Upper lobe of left lung (tissue), 6 donors: Measurements from ENCODE around the gene VANGL2. TPM values are rescaled to one million over a fixed set of nuclear protein-coding genes. Genes with fewer than 3 reads are reported as not detected.

ENCODE experiments used
- ATAC-seq, 2 donors: fragments of 200-7000 bp; cut with Tn5 transposase; one replicate each; pipeline ENCODE4 v1.9.1; 2022; ENCODE audit warnings: mild to moderate bottlenecking in 2 of 2, moderate library complexity in 2 of 2; ENCODE audit not compliant: low FRiP score in 2 of 2
- DNase-seq, 2 donors: peaks; one replicate each; pipeline ENCODE4 v3.0.0-alpha.2; 2019 to 2020
- H3K27ac ChIP-seq, 4 donors: fragments of 200-600 bp; sonication (generic); one replicate each; pipeline ENCODE4 v1.5.1; 2016 to 2019
- H3K27me3 ChIP-seq, 4 donors: fragments of 200-600 bp; sonication (generic); one replicate each; pipeline ENCODE4 v1.5.1; 2017 to 2019
- H3K36me3 ChIP-seq, 4 donors: fragments of 200-600 bp; sonication (generic); one replicate each; pipeline ENCODE4 v1.5.1; 2016 to 2019
- H3K4me1 ChIP-seq, 4 donors: fragments of 200-600 bp; sonication (generic); one replicate each; pipeline ENCODE4 v1.5.1; 2018 to 2019
- H3K4me3 ChIP-seq, 4 donors: fragments of 200-600 bp; sonication (generic); one replicate each; pipeline ENCODE4 v1.5.1; 2017 to 2019; ENCODE audit warnings: mild to moderate bottlenecking in 2 of 4, moderate library complexity in 1 of 4
- H3K9me3 ChIP-seq, 4 donors: fragments of 200-600 bp; sonication (generic); one replicate each; pipeline ENCODE4 v1.5.1; 2018 to 2019
- CTCF ChIP-seq, 6 experiments: fragments of 450-650 bp in 4 of 6; fragments of 200-600 bp in 2 of 6; sonication (generic) in 2 of 6; IDR thresholded peaks; one replicate each; pipeline ENCODE4 v1.5.1; 2016 to 2019; ENCODE audit warnings: antibody characterized with exemption in 6 of 6
- EP300 ChIP-seq, 4 donors: sonication (generic); formaldehyde crosslinking; IDR thresholded peaks; one replicate each; pipeline ENCODE4 v1.5.1; 2017; ENCODE audit warnings: antibody characterized with exemption in 4 of 4, control low read depth in 2 of 4
- POLR2A ChIP-seq, 4 donors: fragments of 450-650 bp; IDR thresholded peaks; one replicate each; pipeline ENCODE4 v1.5.1; 2016 to 2017; ENCODE audit warnings: antibody characterized with exemption in 4 of 4, mild to moderate bottlenecking in 2 of 4
- POLR2AphosphoS5 ChIP-seq, 2 donors: sonication (generic); formaldehyde crosslinking; IDR thresholded peaks; one replicate each; pipeline ENCODE4 v1.5.1; 2017; ENCODE audit warnings: antibody characterized with exemption in 2 of 2
- WGBS, 2 donors: methylation state at CpG; one replicate each; pipeline ENCODE4 v1.1.5; 2017 to 2018; 5-methylcytosine and 5-hydroxymethylcytosine counted together
- total RNA-seq, 6 donors: library from RNA; depleted of rRNA in 4 of 6; stranded (reverse); fragments of >200 nt in 4 of 6; gene quantifications; one replicate each; pipeline versions ENCODE4 v1.1.0 to v1.2.1, GENCODE V29; 2016 to 2021
- donor health status: DM: no; HTN: no; CAD: no; lungs with moderate emphysema.
- donor health status: DM: no; HTN: yes; CAD: no; lungs with severe emphysema.

The VANGL2 gene
- total RNA-seq, 6 donors from 2014 or later = 2.0 to 4.8 (median 2.7) TPM

- Histone ChIP-seq H3K4me1 (peaks cover 2 to 27% (median 15%) of the 10 kb centered on the region in 4 donors), H3K36me3 (no peaks in the 10 kb centered on the region), H3K27me3 (no peaks in the 10 kb centered on the region), H3K27ac (no peak overlapping the region), H3K4me3 (no peak overlapping the region), H3K9me3 (no peaks in the 10 kb centered on the region)
- TF ChIP-seq EP300 (IDR thresholded peaks at IDR 0.05) (no peak), POLR2AphosphoS5 (IDR thresholded peaks at IDR 0.05) (no peak), POLR2A (IDR thresholded peaks at IDR 0.05) (no peak), CTCF (IDR thresholded peaks at IDR 0.05) (no peak)
- DNase-seq (no peak), ATAC-seq (no peak)
- 87% methylated on average over 14 to 15 of the region's 15 CpGs for WGBS, 2 donors
Observed at GRCh38 chr1:160406131-160406968, 6.0 kb downstream of the VANGL2 start.

GRCh38 chr1:160407839-160408801 lies 7.8 kb downstream of the VANGL2 start:
- peak in 1 of 2 donors; percentile 27 for DNase-seq
- Histone ChIP-seq H3K27ac (no peak overlapping the region), H3K9me3 (no peaks in the 10 kb centered on the region), H3K4me3 (no peak overlapping the region), H3K36me3 (no peaks in the 10 kb centered on the region), H3K4me1 (peaks cover 0 to 17% (median 9%) of the 10 kb centered on the region in 4 donors), H3K27me3 (no peaks in the 10 kb centered on the region)
- ATAC-seq = no peak
- TF ChIP-seq CTCF (IDR thresholded peaks at IDR 0.05) (no peak), EP300 (IDR thresholded peaks at IDR 0.05) (no peak), POLR2AphosphoS5 (IDR thresholded peaks at IDR 0.05) (no peak), POLR2A (IDR thresholded peaks at IDR 0.05) (no peak)
- 76 to 84% methylated on average over 8 to 12 of the region's 12 CpGs for WGBS, 2 donors

GRCh38 chr1:160408864-160409263 lies 8.5 kb downstream of the VANGL2 start:
- TF ChIP-seq EP300 (IDR thresholded peaks at IDR 0.05) (no peak), POLR2A (IDR thresholded peaks at IDR 0.05) (no peak)
- Histone ChIP-seq H3K4me3 (no peak overlapping the region), H3K27me3 (no peaks in the 10 kb centered on the region), H3K27ac (no peak overlapping the region), H3K4me1 (peaks cover 0 to 12% (median 5%) of the 10 kb centered on the region in 4 donors), H3K9me3 (no peaks in the 10 kb centered on the region), H3K36me3 (no peaks in the 10 kb centered on the region)
- 90 to 94% methylated on average over 4 of the region's 4 CpGs for WGBS, 2 donors
- DNase-seq = no peak
- no peak for ATAC-seq

GRCh38 chr1:160409486-160409885 lies 9.1 kb downstream of the VANGL2 start:
- TF ChIP-seq POLR2A (IDR thresholded peaks at IDR 0.05) = no peak
- TF ChIP-seq POLR2AphosphoS5 (IDR thresholded peaks at IDR 0.05) = no peak
- TF ChIP-seq EP300 (IDR thresholded peaks at IDR 0.05) = no peak
- no peak for TF ChIP-seq CTCF (IDR thresholded peaks at IDR 0.05)
- Histone ChIP-seq H3K36me3 (no peaks in the 10 kb centered on the region), H3K4me1 (peaks cover 0 to 6% (median 3%) of the 10 kb centered on the region in 4 donors), H3K27me3 (no peaks in the 10 kb centered on the region), H3K27ac (no peak overlapping the region), H3K4me3 (no peak overlapping the region), H3K9me3 (no peaks in the 10 kb centered on the region)
- WGBS, 2 donors = 76 to 93% methylated on average over 3 to 5 of the region's 5 CpGs
- DNase-seq = no peak
- ATAC-seq = no peak
